ENCODE data around the gene ZFP91.

ZFP91 gene

DNA sequence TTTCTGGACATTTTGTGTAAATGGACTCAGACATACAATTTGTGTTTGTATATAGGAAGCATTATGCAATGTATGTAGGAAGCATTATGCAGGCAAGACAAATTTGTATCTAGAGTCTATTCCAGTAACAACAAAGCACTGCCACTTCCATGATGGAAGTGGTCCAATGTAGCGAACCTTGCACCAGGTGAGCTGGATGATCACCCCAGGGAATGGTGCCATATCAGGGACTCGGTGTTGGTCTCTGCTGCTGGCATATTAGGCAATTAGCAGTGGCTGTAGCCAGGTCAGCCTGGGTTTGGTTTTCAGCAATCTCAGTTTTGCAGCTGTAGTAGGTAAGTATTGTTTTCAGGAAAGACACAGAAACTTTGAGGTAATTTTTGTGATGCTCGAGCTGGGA is 12.8 kb downstream of the ZFP91 start:
- no peak for DNase-seq

- no peak for DNase-seq
These were observed 14.1 kb downstream of the ZFP91 start for GRCh38 chr11:58592760-58593472.

GRCh38 chr11:58594826-58595225 is 16.0 kb downstream of the ZFP91 start:
- no peak for DNase-seq

DNA sequence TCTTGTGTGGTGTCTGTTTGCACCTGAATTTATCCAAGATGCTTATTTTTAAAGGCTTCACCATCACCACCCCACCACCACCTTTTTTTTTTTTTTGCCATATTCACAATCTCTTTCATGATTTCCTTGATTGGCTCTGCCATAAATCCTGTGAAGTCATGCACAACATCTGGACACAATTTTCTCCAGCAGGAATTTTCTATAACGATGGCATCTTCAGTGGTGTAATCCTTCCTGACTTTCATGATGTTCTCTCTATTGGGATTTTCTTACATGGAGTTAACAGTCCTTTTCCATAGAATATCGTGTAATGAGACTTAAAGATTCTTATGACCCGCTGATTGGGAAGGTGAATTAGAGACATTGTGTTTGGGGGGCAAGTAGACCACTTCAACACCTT is 17.8 kb downstream of the ZFP91 start:
- DNase-seq: no peak

DNA sequence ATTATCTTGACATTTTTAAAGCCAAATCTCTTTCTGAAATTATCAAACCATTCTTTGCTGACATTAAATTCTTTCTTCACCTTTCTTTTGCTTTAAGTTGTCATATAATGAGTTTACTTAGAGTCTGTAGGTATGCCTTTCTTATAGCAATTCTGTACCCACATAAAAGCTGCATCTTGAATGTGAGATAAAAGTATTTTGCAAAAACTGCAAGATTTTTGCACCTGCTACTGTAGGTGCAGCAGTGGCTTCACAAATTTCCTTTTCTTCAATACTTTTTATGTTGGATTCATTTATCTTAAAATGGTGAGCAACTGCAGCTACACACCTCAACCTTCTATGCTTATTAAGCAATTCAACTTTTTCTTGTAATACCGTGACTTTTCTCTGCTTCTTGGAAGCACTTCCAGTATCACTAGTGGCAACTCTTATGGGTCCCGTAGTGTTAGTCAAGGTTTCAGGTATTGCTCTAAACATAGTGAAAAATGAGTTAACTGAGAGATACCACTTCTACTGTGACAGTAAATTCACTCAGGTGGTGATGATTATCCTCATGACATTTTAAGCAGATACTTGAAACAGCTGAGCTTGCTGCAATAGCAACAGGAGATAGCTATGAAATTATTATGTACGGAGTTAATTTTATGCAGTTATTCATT is 18.8 kb downstream of the ZFP91 start:
- no peak for DNase-seq

DNA sequence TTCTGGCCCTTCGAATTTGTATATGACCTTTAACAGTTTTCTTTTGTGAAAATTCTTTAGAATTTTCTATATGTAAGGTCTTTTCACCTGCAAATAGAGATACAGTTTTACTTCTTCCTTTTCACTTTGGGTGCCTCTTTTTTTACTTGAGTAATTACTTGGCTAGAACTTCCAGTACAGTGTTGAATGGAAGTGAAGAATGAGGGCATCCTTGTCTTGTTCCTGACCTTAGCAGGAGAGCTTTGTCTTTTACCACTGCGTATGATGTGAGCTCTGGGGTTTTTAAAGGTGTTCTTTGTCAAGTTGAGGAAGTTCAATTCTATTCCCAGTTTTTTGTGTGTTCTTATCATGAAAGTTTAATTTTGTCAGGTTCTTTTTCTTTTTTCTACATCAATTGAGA is 21.6 kb downstream of the ZFP91 start:
- no peak for DNase-seq

- no peak for DNase-seq
These were observed 28.3 kb downstream of the ZFP91 start for GRCh38 chr11:58606930-58607714.

GRCh38 chr11:58608331-58608730 is 29.5 kb downstream of the ZFP91 start:
- no peak for DNase-seq

- no peak for DNase-seq
These were observed 30.9 kb downstream of the ZFP91 start for GRCh38 chr11:58609723-58610122.

DNA sequence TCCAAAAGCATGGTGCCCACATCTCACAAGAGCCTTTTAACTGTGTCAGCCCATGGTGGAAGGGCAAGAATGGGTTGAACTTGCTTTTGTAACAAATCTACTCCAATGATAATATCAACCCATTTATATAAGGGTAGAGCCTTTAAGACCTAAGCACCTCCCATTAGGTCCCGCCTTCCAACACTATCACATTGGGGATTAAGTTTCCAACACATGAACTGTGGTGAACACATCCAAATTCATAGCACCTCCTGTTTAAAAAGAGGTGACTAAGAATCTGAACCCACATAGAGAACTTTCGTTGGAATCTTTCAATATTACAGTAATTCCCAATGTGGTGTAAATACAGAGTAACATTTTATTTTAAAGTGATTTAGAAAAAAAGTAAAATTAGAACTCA is 34.4 kb downstream of the ZFP91 start:
- no peak for DNase-seq

- no peak for DNase-seq
These were observed 36.7 kb downstream of the ZFP91 start for GRCh38 chr11:58615559-58615958.

GRCh38 chr11:58616594-58616993 is 37.7 kb downstream of the ZFP91 start:
- peak; percentile 1 for DNase-seq

DNA sequence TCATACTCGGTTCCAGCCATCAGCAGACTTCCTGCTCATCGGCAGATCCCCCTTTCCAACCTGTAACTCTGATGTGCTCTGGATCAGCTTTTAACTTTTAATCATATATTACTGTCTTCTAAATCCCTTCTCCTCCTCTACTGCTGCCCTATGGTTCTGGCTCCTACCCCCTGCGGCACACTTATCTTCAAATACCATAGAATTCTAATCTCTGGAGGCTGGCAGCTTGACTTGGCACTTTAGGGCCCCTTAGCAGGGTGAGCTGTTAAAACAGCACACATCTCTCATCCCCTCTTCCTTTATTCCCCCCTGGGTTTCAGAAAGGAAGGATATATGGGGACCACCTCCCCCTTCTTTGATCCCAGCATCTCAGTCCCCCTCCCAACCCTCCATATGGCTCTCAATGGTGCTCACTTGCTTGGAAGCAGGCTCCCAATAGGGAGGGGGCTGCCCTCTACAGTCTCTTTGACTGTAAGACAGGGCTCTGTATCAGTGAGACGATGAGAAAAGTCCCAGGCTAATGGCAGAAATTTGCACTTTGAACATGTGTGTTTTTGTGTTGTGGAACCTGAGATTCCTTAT is 39.2 kb downstream of the ZFP91 start:
- DNase-seq: no peak

- no peak for DNase-seq
These were observed 42.9 kb downstream of the ZFP91 start for GRCh38 chr11:58621586-58622262.

GRCh38 chr11:58622344-58622743 is 43.5 kb downstream of the ZFP91 start, which contains the start of gene CNTF:
Gene CNTF, plus strand, starts transcription at chr11:58622665. Its CDS starts 88 bp downstream, at chr11:58622753.
- DNase-seq: no peak

- DNase-seq: no peak
These were observed 46.2 kb downstream of the ZFP91 start for GRCh38 chr11:58625086-58625485.

DNA sequence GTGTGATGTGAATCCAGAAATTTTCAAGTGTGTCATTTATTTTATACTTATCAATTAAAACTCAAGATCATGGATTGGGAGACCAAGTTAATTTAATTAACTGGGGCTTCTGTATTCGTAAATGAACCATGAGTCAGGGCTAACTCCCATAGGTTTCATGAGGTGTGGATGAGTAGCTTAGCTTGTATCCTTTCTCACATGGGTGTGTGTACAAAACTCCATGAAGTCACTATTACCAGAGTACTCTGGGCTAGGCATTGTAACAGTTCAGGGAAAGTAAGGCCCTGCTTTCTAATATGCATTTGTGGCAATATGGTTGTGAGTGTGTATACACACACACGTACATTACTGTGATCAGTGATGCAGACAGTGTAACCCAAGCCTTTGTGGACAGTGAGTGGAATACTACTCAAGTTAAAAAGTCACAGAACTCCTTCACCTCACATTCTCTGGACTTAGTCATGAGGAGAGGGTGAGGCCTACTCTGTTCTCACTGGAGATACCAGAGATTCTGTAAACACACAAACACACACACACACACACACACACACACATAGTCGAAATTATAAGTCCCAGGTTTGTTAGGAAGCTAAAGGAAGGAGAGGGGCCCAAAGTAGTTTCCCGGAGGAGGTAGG is 47.1 kb downstream of the ZFP91 start:
- DNase-seq: no peak

DNA sequence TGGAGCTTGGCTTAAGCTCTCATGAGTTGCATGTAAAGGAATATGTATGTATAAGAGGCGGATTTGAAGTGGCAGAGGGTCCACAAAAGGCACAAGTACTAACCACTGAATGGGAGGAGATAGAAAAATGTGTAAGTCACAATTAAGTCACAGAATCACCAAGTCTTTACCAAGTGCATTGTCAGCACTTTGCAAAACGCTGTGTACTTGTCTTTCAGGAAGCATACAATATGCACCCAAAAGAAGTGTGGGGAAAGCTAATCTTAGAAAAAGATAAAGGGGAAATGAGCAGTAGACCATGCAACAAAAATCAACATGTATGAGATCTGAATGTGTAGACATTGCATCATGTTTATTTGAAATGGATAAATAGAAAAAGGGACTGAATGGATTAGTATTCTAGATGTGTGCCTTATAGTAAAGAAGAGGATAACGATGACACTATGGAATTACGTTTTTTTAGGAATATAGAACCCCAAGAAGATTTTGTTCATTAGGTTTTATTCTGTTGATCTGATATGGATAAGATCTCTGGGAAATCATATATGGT is 48.1 kb downstream of the ZFP91 start:
- DNase-seq: no peak

- no peak for DNase-seq
These were observed 49.6 kb downstream of the ZFP91 start for GRCh38 chr11:58628446-58628845.

DNA sequence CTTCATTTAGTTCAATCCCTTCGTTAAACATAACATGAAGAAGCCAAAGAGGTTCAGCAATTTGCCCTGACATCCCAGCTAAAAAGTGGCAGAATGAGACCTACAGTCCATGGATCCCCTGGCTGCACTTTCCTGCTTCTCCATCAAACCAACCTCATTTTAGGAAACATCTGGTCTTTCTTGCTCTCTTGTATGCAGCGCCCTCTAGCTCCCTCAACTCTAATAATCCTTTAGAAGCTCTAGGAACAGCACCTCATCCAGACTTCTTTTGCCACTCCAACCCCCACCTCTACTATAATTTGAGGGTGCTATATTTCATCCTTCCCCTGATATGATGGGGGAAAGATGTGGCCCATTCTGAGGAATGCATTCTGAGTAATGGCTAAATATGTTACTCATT is 51.0 kb downstream of the ZFP91 start:
- peak; percentile 21 for DNase-seq

GRCh38 chr11:58631378-58631777 is 52.5 kb downstream of the ZFP91 start:
- no peak for DNase-seq

DNA sequence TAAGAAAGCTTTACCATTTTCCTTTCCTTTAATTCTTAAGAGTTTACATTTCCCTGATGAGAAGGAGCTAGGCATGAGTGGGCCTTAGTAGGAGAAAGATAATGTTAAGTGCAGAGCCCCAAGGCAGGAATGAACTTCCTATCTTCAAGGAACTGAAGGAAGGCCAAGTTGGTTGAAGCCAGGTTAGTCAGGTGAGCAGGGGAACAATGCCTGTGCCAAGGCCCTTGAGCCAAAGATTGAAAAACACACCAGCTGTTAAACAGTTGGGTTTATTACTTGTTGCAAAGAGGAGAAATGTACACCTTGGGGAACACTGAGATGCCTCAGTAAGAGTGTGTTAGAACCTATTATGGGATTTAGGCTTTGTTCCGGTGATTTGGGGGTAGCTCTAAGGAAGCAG is 53.6 kb downstream of the ZFP91 start:
- no peak for DNase-seq
